ENCODE measurements around the gene TBCB.
A peak's percentile ranks its signal among the peaks of the same experiment; 100 is the strongest.
"Not testable (repeated sequence)": the region's sequence is repeated elsewhere in the genome, so short reads cannot be mapped to it uniquely, and the experiment has no call there.

The TBCB gene

DNA sequence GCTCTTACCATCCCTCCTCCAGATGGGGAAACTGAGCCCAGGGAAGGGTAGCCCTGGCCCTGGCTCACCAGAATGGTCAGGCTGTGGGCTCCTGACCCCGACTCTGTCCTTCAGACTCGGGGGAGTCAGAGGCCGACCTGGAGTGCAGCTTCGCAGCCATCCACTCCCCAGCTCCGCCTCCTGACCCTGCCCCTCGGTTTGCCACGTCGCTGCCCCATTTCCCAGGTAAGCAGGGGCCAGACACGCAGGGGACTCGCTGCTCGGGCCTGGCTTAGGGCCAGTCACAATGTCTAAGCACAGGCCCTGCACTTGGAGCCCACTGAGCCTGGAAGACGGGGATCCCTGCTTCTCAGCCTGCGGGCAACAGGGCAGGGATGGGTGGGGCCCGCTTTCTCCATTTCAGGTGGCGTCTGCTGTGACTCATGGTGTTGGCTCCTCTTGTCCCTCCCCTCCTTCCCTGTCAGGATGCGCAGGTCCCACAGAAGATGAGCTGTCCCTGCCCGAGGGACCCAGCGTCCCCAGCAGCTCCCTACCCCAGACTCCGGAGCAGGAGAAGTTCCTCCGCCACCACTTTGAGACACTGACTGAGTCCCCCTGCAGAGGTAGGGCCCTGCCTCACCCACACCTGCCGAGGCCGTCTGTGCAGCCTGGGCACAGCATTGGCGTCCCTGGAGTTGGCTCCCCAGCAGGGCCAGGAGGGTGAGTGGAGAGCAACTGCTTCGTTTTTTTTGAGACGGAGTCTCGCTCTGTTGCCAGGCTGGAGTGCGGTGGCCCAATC lies 13.5 kb upstream of the TBCB start:
- no peak for DNase-seq (ENCODE audit: low read depth in 4 of 4, low spot score in 1 of 4)

DNA sequence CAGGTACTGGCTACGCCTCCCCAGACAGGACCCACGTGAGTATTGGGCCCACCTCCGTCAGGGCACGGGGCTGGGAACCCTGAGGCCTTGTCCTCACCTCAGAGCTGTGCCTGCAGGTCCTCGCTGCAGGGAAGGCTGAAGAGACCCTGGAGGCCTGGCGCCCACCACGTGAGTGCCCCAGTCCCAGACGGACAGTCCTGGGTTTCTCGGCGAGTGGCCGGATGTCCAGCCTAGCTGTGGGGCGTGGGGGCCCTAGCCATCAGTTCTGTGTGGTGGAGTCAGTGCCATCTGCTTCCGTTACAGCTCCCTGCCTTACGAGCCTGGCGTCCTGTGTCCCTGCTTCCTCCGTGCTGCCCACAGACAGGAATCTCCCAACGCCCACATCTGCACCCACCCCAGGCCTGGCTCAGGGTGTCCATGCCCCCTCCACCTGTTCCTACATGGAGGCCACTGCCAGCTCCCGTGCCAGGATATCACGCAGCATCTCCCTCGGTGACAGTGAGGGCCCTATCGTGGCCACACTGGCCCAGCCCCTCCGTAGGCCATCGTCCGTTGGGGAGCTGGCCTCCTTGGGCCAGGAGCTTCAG lies 12.1 kb upstream of the TBCB start:
- DNase-seq (ENCODE audit: low read depth in 4 of 4, low spot score in 1 of 4): no peak

DNA sequence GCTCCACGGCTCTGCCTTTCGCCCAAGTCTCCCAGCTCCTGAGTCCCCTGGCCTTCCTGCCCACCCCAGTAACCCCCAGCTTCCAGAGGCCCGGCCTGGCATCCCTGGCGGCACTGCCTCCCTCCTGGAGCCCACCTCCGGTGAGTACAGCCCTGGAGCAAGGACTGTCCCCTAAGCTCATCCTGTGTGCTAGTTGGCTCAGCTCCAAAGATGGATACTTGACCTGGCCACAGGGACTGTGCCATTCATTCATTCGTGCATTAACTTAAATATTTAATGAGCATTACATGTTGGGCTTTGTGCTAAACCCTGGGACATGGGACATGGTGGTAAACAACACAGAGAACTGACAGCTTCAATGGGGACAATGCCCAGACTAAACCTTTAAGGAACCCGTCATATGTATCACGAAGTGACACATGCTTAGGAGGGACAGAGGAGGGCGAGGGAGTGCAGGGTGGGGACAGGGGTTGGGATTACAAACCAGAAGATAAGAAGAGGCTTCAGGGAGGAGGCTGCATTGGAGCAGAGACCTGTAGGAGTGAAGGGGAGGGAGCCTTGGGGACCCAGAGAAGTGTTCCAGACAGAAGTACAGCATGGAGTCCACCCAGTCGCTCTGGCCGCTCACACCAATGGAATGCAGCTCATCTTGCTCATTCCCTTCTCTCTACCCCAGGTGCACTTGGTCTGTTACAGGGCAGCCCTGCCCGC lies 11.3 kb upstream of the TBCB start:
- DNase-seq (ENCODE audit: low read depth in 4 of 4, low spot score in 1 of 4): no peak

DNA sequence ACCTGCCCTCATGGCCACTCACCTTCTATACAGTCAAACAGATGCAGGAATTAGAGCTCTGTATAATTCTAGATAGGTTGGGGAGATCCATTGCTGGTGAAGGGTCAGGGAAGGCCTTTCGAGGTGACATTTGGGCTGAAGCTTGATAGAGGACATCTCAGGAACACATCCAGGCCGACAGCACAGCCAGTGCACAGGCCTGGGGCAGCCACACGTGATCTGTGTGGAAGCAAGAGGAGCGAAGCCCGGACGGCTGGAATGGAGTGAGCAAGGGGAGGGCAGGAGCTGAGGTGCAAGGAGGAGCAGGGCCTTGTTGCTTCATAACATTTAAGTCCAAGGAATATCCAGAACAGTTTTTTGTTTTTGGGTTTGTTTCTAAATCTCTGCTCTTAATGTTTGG lies 8.8 kb upstream of the TBCB start:
- no peak for DNase-seq (ENCODE audit: low read depth in 4 of 4, low spot score in 1 of 4)

- DNase-seq (ENCODE audit: low read depth in 4 of 4, low spot score in 1 of 4): no peak
Measured at GRCh38 chr19:36106991-36107390, 8.3 kb upstream of the TBCB start.

GRCh38 chr19:36108684-36109083 lies 6.6 kb upstream of the TBCB start:
- DNase-seq (ENCODE audit: low read depth in 4 of 4, low spot score in 1 of 4): no peak

DNA sequence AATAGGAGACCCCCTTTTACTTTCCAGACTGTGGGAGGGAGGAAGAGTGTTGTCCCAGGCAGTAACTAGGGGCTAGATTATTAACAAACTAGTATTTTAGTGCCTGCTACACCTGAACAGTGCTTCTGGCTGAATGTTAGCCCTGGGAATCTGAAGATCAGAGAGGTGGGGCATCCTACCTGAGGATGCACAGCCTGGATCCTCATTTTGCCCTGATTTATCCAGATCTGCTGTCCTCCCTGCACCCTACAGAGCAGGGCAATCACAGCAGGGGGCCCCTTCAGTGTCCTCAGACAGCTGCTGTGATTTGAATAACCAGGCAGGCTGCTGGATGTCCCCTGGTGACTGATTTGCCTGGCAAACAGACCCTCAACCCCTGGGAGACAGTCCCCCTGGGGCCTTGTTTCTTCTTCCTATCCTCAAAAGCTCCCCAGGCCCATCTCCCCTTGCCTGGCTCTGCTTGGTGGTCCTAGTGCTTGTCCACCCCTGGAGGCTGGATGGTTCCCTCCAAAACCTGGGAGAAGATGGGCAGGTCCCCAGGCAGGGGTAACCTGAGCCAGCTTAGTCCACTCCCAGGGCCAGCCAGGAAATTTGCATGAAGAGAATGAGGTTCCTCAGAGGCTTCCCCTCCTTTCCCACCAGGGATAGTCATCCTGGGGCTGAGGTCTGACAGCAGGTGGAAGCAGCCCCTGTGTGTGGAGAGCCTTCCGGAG lies 4.6 kb upstream of the TBCB start, which contains the start of gene OVOL3:
OVOL3 (plus strand) TSS at position 657 of the 713 bp plus-strand sequence. CDS start 60 bp downstream, outside the sequence.
- DNase-seq (ENCODE audit: low read depth in 4 of 4, low spot score in 1 of 4): no peak

DNA sequence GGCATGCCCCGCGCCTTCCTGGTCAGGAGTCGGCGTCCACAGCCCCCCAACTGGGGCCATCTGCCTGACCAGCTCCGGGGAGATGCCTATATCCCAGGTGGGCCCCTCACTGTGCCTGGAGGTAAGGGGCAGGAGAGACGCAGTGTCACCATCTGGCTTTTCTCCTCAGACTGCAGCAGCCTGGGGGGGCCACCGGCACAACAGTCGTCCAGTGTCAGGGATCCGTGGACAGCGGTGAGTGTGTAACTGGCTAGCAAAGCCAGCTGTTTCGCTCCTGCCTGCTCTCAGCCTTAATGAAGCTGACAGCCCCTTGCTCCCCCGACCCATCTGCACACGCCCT lies 4.1 kb upstream of the TBCB start:
- DNase-seq (ENCODE audit: low read depth in 4 of 4, low spot score in 1 of 4): no peak

DNA sequence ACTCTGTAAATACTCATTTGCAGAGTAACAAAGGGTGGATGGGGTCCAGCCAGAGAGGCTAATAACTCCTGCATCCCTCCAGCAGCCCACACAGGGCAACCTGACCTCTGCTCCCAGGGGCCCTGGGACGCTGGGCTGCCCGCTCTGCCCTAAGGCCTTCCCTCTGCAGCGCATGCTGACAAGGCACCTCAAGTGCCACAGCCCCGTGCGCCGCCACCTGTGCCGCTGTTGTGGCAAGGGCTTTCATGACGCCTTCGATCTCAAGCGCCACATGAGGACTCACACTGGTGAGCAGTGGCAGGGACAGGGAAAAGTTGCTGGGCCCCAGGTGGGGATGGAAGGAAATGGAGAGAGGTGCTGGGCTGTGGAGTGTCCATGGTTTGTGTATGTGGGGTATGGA lies 2.6 kb upstream of the TBCB start:
- DNase-seq (ENCODE audit: low read depth in 4 of 4, low spot score in 1 of 4): no peak

DNA sequence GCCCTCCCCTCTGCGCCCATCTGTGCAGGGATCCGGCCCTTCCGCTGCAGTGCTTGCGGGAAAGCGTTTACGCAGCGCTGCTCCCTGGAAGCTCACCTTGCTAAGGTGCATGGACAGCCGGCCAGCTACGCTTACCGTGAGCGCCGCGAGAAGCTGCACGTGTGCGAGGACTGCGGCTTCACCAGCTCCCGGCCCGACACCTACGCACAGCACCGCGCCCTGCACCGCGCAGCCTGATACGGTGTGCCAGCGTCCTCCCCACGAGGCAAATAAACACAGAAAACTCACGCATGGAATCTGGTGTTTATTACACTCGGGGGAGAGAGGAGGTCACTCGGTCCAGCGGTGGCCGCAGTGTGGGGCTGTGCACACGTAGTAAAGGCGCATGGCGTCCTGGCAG lies 1.8 kb upstream of the TBCB start:
- no peak for DNase-seq (ENCODE audit: low read depth in 4 of 4, low spot score in 1 of 4)

DNA sequence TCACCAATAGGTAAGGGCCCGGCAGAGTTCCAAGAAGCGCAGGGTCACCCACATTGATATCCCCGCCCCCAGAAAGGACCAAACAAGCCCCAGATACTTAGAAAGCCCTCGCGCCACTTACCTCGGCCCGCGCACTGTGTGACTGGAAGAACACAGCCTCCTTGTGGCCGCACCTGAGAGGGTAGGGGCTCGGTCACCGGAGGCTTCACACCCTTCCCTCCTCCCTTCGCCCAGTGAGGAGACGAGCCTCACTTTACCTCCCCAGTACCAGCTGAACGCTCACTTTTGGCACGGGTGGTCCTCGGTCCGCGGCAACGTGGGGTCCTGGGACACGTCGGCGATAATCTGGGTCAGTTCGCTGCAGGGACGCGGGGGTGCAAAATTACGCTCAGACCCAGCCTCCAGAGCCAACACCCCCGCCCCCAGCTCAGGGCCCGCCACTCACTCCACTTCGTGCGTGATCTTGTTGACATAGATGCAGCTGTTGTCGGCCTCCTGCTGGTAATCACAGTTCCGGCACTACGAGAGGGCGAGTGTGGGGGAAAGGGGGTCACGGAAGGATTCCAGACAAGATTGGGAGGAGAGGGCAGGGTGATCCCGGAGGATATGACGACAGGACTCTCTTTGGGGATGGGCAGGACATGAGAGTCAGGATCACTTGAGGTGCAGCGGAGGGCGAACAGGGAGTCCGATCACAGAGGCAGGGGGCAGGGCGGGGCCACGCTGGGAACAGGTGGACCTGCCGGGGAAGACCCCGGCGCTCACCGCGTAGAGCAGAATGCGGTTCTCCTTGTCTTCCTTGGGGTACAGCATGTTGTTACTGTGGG lies 1.2 kb upstream of the TBCB start:
- no peak for DNase-seq (ENCODE audit: low read depth in 4 of 4, low spot score in 1 of 4)

DNA sequence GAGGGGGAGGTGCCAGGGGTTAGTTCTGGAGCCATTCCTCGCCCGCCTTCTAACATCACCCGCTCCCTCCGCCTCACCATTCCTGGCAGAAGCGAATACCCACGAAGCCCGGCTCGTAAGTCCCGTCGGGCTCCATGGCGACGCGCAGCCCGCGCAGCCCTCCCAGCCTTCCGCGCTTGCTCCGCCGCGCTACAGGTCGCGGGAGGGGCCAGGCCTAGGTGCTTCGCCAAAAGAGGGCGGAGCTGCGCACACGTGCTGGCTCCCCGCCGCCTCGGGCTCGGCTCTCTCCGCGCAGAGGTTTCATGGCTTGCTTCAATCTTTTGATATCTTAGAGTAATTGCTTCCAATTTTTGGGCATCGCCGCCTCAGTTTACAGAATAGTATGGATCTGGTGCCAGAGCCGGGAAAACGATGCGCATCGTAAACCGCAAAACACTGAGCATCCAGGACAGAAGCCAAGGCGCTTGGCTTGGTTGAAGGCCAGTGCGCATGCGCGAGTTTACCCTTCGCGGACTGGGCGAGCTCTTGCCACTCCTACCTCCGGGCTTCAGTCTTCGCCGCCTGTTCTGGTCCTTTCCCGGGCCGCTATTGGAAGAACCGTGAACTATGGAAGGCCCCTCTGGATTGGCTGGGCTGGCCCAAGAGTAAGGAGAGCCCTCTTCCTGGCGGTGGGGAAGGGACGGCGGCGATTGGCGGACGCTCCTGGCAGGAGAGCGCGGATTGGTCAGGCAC lies 381 bp upstream of the TBCB start, which contains the start of gene POLR2I:
POLR2I (minus strand) TSS at position 155 of the 732 bp plus-strand sequence; CDS start at position 136, 19 bp downstream.
- DNase-seq (ENCODE audit: low read depth in 4 of 4, low spot score in 1 of 4): peak; percentile 92 to 100 (median 98)

DNA sequence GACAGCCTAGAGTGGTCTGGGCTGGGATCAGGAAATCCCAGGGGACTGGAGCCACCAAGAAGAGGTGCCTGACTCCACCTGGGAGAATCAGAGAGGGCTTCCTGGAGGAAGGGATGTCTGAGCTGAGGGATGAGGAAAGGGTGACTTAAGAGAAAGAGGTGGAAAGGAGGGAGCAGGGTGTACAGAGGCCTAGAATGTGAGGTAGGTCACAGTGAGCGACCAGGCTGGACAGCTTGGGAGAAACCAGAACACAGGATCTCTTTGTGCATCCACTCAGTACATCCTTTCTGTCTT lies 1.0 kb downstream of the TBCB start:
- DNase-seq (ENCODE audit: low read depth in 4 of 4, low spot score in 1 of 4): no peak

DNA sequence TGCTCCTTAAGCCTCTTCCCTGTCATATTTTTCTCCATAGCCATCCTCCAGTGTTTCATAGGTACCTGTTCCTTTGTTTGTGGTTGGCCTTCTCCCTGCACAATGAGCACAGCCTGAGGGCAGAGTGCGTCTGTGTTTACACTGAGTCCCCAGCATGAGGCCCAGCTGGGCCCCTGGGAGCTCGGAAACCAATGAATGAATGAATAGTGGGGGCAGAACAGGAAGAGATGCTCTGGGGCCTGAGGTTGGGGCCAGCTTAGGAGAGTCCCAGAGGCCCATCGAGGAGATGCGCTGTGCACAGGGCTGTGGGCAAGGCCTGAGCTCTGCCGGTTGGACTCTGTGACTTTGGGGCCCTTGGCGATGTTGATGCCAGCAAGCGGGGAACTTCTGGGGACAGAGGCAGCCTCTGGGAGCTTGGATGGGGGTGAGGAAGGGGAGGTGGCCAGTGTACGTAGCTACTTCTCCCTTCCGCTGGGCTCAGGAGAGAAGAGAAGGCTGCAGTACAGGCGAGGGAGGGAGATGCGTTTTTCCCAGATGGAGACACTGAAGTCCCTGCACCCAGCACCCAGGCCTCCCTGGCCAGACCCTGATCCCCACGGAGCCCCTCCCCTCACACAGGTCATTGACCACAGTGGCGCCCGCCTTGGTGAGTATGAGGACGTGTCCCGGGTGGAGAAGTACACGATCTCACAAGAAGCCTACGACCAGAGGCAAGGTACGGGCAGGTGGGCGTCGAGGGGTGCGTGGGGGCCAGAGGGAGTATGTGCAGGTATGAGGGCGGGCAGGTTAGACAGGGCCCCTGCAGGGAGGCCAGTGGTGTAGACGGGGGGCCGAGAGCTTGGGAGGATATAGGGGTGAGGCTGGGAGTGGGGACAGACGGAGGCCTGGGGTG lies 5.1 kb downstream of the TBCB start:
- no peak for DNase-seq (ENCODE audit: low read depth in 4 of 4, low spot score in 1 of 4)

DNA sequence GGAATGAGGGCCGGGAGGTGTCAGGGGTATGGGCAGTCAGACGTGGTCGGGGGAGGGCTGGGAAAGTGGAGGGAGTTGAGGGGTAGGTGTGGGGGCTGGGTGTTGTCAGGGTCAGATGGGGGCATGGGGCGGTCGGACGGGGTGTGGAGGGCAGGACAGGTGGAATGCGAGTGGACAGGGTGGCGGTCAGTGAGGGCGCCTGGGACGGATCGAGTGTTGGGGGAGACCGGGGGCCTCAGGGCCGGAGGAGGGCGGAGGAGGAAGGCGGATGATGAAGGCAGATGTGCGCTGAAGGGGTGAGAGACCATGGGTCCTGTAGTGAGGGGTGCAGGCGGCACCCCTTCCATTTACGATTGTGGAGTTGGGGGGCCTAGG lies 5.7 kb downstream of the TBCB start:
- no peak for DNase-seq (ENCODE audit: low read depth in 4 of 4, low spot score in 1 of 4)

- DNase-seq (ENCODE audit: low read depth in 4 of 4, low spot score in 1 of 4): no peak
Measured at GRCh38 chr19:36121486-36122124, 6.3 kb downstream of the TBCB start.

DNA sequence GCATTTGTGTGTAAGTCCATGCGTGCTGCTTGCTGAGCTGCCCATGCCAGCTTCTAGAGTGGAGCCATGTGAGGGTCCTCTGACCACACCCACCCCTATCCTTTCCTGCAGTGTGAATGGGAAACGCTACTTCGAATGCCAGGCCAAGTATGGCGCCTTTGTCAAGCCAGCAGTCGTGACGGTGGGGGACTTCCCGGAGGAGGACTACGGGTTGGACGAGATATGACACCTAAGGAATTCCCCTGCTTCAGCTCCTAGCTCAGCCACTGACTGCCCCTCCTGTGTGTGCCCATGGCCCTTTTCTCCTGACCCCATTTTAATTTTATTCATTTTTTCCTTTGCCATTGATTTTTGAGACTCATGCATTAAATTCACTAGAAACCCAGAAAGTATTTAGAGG lies 10.3 kb downstream of the TBCB start:
- no peak for DNase-seq (ENCODE audit: low read depth in 4 of 4, low spot score in 1 of 4)

- DNase-seq (ENCODE audit: low read depth in 4 of 4, low spot score in 1 of 4): no peak
Measured at GRCh38 chr19:36128392-36128736, 13.1 kb downstream of the TBCB start.

GRCh38 chr19:36131221-36131620 lies 16.0 kb downstream of the TBCB start:
- DNase-seq (ENCODE audit: low read depth in 4 of 4, low spot score in 1 of 4): not testable (repeated sequence)

All from stimulated activated CD4-positive, alpha-beta T cell treated with anti-CD3 and anti-CD28 coated beads, Interleukin-1b, Interleukin-23, amount 100 ng/mL, for 24 hours (primary cell).